GM19438 (cell line): ENCODE data around the gene CHGA.

ENCODE experiments used
- ATAC-seq: cut with Tn5 transposase; IDR thresholded peaks from one replicate; pipeline ENCODE4 v1.9.1; 2021; ENCODE audit warnings: low read depth; ENCODE audit not compliant: unreplicated experiment

CHGA gene, protein sequence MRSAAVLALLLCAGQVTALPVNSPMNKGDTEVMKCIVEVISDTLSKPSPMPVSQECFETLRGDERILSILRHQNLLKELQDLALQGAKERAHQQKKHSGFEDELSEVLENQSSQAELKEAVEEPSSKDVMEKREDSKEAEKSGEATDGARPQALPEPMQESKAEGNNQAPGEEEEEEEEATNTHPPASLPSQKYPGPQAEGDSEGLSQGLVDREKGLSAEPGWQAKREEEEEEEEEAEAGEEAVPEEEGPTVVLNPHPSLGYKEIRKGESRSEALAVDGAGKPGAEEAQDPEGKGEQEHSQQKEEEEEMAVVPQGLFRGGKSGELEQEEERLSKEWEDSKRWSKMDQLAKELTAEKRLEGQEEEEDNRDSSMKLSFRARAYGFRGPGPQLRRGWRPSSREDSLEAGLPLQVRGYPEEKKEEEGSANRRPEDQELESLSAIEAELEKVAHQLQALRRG

DNA sequence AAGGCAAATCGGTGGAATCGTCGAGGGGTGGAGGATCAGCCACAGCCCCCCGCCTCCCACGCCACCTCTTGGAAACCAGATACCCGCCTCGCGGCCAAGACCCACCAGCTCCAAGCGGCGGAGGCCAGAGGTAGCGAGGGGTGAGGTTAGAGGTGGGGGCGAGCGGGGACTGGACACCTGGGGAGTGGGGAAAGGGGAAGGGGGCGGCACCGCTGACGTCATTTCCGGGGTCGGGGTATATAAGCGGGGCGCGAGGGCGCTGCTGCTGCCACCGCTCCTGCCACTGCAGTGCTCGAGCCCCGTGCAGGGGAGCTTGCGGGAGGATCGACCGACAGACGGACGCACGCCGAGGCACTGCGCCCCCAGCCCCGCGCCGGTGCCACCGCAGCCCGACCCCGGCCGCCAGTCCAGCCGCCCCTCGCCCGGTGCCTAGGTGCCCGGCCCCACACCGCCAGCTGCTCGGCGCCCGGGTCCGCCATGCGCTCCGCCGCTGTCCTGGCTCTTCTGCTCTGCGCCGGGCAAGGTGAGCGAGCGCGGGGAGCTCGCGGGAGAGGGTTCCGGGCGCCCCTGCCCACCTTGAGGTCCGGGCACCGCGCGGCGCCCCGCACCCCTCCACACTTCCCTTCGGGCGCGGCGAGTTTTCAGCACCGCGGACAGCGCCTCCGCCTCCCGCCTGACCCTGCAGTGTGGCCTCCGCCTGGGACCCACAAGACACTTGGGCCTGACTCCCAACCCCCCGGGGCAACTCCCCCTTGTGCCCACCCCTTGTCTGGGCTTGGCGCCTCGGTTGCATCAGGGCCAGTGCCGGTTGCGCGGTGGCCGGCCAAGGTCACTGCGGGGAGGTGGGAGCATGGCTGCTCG, at the start of gene CHGA:
Gene CHGA, plus strand, starts transcription at position 268 of the 861 bp plus-strand sequence. Its CDS starts 210 bp downstream, at position 478.
- ATAC-seq = no peak

DNA sequence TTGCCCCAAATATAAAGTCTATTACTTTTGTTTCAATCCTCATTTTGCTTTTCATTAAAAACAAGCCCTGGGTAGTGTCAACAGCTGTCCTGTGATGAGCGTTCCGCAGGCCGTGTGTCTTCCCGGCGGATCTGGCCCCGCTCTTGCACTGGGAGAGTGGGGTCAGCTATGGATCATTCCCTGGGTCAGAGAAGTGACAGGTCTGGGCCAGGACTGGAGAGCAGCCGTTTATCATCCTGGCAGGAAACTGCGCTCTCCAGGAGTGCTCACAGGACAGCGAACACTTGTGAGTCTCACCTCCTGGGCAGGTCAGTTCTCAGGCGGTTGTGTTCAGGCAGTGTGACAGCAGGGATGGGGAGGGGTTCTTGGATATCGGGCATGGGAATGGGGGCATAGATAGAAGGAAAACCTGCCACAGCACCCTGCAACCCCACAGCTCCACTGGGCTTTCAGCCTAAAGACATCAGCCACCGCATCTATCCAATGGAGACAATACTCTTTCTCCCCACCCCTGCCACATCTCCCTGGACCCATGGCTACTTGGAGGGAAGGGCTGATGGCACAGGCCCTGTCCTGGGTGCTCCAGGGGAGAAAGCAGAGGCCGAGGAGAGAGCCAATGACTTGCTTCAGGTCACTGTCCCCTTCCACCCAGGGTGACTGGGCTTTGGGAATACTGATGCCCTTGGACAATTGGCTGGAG, 47.8 kb upstream of the CHGA start:
- ATAC-seq = no peak

DNA sequence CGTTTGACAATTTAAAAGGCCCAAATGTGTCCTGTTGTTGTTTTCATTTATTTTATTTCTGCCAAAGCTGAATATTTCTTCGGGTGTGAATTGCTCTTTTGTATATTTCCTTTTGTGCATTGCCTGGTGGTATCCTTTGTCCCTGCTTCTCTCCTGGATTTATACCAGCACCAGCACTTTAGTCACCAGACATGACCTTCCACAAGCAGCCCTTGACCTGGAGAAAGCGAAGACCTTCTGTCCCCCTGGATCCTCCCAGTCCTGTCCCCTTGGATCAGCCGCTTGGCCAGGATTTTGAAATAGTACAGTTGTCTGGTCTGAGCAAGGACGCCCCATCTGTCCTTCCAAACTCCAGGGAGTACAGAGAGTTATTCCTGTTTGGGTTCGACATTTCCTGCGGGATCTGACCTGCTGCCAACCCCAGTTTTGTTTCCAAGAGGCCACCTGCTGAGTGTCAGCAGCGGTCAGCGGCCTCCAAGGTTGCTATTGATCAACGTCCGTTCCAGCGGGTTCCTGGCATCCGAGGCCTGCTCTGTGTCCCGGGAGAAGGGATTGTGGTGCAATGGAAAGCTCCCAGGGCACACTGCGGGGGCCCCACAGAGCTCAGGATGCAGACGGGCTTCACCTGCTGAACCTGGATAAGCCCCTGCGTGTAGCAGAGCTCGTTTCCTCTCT, 45.1 kb upstream of the CHGA start:
- ATAC-seq = no peak

DNA sequence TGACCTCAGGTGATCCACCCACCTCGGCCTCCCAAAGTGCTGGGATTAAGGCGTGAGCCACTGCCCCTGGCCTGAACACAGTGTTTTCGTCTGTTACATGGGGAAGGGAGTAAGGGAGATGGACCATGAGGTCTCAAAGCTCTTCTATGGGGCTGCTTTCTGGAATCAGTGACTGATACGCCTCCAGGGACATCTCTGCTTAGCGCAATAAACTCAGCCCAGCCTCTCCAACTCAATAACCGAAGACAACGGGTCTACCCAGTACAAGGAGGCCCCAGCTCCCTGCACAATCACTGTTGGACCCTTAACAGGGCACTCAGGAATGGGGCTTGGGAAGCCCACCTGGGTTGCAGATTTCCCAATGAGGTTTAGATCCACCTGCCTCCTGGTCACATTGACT, 42.6 kb upstream of the CHGA start:
- ATAC-seq = no peak

DNA sequence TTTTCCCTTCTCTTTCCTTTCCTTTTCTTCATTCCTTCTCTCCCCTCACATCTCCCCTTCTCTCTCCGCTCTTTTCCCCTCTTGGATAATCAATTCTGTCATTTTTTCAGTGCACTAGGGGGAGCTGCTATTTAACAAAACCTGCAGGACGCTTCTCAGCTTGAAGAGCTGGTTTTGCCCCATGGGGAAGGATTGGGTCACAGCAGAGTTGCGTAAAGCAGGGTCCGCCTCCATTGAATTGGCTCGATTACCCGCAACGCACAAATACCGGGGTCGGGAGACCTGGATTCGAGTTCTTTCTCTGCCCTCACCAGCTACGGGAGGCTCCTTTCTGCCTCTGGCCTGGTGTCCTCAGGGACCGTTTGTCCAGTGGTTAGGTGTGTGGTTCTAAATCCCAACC, 42.1 kb upstream of the CHGA start:
- no peak for ATAC-seq

DNA sequence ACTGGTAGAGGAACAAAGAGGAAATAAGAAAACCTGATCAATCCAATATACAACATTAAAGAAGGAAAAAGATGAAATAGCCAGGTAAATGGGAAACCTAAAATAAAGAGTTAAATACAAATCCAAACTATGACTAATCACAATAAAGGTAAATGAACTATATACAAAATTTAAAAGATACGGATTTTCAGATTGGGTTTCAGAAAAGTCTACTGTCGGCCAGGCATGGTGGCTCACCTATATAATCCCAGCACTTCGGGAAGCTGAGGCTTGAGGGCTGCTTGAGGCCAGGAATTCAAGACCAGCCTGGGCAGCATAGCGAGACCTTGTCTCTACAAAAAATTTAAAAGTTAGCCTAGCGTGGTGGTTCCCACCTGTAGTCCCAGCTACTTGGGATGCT, 39.9 kb upstream of the CHGA start:
- ATAC-seq = no peak

DNA sequence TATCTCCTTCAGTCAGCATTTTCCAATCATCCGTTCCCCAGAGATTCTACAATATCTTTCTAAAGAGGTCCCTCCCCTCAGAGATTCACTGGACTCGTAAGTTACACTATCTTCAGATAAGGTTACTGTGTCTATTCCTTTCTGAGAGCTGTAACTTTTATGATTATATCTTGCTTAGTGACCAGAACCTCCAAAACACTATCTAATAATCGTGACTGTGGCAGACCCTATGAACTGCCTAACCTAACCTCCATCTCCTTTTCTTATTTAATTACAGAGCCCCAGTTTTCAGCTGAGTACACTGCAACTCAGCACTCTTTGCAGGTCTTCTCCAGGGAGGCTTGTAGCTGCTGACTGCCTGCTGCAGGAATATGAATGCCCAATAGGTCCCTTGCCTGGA, 38.5 kb upstream of the CHGA start:
- ATAC-seq = no peak

DNA sequence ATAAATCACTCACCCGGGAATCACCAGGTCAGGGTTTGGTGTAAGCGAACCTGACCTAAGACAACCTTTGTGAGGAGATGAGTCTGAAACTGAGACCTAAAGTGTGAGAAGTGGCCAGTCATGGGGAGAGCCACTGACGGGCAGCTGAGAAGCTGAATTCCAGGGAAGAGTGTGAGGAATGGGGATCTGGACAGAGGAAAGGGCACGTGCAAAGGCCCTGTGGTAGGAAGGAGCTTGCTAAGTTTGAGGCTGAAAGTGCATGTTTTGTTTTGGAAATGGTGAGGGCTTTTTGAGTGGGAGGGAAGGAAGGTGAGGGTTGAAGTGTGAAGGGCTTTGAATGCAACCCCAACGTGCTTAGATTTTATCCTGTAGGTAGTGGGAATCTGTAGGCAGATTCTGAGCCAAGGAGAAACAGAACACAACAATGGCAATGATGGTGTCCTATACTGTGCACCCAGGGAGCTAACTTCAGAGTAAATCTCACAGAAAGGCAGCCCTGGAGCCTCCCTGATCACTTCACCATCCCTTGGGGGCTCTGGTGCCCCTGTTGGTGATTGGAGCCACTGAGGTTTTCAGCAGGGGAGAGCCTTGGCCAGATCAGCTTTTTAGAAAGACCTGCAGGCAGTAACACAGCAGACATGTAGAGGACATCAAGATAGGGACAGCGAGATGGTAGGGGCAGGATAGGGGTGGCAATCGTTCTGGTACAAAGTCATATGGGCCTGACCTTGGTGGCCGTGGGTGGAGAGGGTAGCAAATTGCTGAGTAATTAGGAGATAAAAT, 37.5 kb upstream of the CHGA start:
- ATAC-seq = no peak

DNA sequence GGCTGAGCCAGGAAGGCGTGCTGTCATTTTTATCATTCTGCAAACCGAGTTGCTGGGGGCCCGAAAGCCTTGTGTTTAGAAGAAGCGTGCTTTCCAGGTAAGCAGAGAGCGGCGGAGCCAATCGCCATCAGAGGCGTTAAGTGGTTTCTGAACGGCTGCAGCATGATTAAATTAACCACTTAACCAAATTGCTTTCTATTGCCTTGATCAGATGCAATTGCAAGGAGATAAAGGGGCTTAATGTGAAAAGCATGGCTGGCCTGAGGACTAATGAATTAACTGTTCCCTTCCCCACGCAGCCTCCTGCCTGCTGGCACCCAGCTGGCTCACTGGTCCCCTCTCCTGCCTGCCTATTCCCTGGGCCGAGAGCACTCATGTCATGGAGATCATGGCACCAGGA, 36.6 kb upstream of the CHGA start:
- no peak for ATAC-seq

DNA sequence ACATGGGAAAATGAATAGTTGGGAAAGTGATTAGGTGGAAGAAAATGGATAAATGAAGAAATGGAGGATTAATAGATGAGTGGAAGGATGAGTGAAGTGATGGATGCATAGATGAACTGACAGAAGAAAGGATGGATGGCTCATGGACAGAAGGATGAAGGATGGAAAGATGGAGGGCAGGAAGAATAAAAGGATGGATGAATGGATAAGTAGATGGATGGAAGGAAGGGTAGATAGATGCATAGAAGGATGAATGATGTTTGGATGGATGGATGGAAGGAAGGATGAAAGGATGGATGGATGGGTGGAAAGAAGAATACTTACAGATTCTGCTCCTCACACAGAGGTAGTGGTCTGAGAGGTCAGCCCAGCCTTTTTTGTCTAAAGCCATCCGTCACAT, 35.8 kb upstream of the CHGA start:
- ATAC-seq = no peak

DNA sequence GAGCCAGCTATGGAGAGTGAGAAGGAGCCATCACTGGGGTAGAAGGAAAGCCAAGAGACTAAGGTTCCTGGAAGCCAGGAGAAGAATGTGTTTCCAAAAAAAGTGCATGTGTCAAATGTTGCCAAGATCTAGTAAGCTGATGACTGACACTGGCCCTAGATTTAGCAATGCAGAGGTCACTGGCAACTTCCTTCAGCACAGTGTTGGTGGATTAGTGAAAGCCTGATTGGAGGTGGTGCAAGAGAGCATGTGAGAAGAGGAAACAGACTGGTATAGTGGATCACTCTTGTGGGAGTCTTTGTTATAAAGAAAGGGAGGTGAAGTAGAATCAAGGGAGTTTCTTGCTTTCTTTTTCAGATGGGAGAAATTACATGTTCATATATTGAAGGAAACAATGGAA, 34.1 kb upstream of the CHGA start:
- ATAC-seq = no peak

DNA sequence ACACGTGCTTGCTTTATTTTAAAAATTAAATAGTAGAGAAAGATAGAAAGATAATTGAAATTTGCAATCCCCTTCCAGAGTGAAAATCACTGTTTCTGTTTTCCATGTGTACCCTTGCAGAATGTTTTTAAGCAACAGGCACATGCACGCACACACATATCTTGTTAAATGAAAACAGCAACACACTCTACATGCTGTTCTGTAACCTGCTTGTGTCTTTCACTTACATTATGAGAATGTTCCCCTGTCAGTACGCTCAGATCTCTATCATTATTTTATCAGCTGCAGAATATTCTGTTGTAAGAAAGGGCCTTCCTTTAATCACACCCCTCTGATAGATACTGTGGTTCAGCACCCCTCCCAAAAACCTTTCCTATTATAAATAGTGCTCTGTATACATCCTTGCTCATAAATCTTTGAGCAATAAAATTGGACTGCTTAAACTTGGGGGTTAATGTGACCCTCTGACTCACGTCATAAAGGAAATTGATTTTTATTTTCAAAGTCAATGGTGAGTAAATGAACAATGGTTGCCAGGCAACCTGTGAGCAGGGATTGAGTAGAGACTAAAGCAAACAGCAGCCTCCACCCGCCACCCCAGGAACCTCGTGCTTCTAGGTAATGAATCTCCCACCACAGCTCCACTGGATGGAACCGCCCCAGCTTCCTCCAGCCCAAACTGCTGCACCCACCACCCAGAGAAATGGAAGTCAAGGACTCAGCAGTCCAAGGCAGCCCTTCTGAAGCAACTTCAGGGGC, 31.9 kb upstream of the CHGA start:
- no peak for ATAC-seq

DNA sequence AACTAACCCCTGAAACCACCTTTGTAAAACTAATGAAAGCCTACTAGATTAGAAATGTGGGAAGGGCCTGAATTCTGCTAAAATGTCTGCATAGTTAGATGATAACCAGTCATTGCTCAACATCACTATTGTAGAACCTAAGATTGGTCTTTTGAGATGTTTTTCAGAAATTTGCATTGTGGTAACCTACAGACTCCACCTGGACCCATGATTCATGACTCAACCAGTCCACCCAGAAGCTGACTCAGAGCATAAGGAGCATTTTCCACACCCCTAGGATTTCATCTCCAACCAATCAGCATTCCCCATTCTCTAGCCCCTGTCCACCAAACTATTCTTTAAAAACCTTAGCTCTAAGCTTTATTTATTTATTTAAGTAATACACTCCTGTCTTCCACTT, 30.4 kb upstream of the CHGA start:
- no peak for ATAC-seq

DNA sequence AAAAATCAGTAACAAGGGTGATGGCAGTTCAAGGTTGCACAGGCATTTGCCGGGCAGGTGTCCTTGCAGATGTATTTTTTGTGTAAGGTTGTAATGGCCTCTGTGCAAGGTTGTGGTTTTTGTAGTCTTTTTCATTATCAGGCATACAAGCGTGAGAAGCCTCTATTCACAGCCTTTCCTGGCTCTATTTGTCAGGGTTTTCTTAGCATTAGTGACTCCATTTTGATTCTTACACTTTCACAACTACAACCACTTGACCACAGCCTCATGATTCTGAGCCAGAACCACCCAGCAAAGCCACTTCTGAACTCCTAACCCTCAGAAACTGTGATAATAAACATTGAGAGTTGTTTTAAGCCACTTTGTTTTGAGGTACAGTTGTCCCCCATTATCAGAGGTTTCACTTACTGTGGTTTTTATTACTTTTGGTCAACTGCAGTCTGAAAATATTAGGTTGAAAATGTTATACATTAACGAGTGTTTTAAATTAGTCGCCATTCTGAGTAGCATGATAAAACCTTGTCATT, 27.5 kb upstream of the CHGA start:
- ATAC-seq = no peak

DNA sequence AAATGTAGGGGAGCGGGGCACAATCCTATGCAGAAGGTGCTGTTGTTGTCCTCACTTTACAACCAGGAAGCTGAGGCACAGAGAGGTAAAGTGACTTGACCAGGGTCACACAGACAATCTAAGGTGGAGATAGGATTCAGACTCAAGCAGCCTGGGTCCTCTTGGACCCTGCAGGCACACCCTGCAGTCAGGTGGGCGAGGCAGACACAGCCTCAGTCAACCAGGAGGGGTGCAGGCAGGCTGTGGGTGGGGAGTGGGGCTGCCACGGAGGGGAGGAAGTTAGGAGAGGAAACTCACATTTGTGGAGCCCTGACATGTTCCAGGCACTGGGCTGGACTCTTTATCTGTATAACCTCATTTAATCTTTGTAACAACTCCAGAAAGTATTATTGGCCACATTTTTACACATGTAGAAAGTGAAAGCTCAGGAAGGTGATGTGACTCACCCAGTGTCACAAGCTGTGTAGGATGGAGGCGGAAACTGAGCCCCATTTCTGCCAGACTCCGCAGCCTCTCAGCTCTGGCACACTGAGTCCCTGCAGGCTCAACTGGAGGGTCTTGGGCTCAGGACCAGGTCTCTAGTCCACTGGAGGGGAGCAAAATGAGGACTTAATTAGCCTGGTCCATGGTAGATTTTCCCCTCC, 24.9 kb upstream of the CHGA start:
- ATAC-seq = no peak

DNA sequence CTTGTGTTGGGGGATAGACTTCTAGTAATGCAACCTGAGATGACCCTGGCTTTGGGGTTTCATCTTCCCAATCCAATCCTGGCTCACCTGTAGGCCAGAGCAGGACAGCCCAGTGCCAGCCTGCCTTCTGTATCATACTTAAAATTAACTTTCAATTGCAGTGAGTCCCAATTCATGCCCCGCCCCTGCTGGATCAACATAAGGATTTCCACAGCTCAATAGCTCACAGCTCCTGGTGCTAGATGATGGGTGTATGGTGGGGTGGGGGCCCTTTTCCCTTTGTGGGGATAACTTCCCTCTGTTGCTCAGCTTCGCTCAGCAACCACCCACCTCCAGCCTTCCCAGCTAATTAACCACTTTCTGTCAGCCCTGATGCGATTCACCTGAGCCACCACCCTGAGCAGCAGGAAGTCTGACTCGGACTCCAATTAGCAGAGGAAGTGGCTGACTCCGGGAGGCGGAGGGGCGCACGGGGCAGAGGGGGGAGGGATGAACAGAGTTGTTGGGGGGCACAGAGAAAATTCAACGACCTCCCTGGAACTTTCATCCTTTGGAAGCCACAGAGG, 24.3 kb upstream of the CHGA start:
- no peak for ATAC-seq

DNA sequence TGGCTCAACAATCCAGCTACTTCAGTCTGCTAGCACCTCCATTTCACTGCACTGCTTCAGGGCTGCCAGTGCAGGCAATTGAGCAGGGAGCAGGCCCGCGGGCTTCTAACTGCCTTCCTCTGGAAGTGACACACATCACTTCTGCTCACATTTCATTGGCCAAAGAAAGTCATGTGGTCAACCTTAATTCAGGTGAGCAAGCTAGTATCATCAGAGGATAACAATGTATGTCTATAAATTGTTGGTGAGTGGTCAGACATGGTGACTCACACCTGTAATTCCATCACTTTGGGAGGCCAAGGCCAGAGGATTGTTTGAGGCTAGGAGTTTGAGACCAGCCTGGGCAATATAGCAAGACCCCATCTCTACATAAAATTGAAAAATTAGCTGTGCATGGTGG, 22.3 kb upstream of the CHGA start:
- no peak for ATAC-seq

DNA sequence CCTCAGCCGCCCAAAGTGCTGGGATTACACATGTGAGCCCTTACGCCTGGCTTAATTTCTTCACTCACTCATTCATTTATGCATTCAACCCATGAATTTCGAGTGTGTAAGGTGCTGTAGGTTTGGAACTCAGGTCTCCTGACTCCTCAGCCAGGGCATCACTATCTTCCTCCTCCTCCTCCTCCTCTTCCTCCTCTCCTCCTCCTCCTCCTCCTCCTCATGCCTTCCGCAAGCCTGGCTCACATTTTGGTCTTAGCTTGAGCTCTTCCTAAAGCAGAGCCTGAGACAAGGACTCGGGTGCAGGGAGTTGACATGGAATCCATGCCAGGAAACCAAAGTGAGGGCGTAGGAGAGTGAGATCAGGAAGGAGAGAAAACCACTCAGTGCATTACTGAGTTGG, 20.8 kb upstream of the CHGA start:
- no peak for ATAC-seq
